A172 (cell line): ENCODE data around the gene CLDN4. TPM values are rescaled to one million over a fixed set of nuclear protein-coding genes. Genes with fewer than 3 reads are reported as not detected.
"Not testable (repeated sequence)": the region's sequence is repeated elsewhere in the genome, so short reads cannot be mapped to it uniquely, and the experiment has no call there.

Source experiments
- DNase-seq: peaks from one replicate; pipeline ENCODE4 v3.0.0-alpha.2; 2015; ENCODE audit warnings: low spot score
- total RNA-seq: library from RNA; depleted of rRNA; stranded (reverse); fragments of >200 nt; shearing (Covaris generic); gene quantifications from 2 replicates; pipeline ENCODE4 v1.2.3, GENCODE V29; 2014

CLDN4 gene
- total RNA-seq, 1 experiment from 2014 or later: 31.4 TPM

DNA sequence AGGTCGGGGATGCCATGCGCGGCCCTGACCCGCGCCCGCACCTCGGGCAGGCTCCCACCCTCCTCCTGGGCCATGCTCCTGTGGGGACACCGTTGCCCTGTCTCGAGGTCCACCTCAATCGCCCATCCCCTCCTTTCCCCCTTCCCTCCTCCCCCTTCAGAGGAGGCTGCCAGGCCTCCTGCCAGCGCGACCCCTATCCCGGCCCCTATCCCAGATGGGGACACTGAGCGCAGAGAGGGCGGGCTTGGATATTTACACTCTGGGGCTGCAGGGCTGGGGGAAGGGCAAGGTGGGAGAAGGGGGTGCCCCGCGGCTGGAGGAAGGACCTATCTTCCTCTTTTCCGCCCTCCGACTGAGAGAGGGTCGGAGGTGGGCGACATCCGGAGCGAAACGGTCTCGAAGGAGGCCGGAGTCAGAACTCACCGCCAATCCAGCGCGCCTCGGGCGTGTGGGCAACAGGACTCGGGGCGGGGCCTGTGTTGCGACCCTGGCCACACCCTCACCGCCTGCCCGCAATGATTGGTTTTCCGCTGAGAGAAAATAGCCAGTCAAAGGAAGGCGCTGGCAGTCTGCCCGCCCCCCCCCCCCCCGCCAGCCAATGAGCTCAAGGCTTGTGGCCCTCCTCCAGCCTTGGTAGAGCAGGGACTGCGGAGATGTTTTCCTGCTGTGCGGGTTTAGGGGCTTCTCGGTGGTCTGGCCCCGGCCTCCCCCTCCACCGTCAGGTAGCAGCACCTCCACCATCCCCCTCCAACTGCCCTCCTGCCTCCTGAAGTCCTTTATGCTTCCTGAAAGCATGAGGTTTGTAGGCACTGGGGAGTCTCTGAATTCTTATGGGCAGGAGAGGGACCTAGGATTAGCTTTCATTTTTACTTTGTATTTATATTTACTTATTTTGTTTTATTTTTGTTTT is 11.5 kb downstream of the CLDN4 start, which contains the start of gene METTL27:
Gene METTL27 (minus strand): TSS at position 450 of the 910 bp plus-strand sequence. CDS start 376 bp downstream, at position 74.
- peak; percentile 95 for DNase-seq

DNA sequence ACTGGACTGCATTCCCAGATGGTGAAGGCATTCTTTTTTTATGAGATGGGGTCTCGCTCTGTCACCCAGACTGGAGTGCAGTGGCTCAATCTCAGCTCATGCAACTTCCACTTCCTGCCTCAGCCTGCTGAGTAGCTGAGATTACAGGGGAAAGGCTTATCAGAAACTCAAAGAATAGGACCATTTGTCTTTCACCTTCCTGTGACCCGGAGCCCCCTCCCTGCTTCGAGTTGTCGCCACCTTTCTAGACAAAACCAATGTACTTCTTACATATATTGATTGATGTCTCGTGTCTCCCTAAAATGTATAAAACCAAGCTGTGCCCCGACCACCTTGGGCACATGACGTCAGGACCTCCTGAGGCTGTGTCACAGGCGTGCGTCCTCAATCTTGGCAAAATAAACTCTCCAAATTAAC is 13.3 kb downstream of the CLDN4 start:
- no peak for DNase-seq

DNA sequence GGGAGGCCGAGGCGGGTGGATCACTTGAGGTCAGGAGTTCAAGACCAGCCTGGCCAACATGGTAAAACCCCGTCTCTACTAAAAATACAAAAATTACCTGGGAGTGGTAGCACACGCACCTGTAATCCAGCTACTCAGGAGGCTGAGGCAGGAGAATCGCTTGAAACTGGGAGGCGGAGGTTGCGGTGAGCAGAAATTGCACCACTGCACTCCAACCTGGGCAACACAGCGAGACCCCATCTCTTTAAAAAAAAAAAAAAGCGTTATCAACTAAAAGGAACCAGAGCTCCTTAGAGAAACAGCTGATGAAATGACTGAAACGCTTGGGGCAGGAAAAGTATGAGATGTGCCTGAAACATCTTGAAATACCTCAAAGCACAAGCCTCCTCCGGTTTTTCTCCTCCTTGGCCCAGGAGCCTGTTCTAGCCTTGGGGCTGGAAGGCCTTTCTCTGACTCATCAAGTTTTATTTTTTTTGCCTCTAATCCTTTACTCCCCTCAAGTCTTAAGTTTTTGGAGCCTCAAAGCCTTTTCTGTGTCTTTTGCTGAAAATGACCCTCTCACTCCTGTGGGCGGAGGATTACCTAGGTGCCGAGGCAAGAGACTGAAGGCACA is 14.2 kb downstream of the CLDN4 start:
- no peak for DNase-seq

DNA sequence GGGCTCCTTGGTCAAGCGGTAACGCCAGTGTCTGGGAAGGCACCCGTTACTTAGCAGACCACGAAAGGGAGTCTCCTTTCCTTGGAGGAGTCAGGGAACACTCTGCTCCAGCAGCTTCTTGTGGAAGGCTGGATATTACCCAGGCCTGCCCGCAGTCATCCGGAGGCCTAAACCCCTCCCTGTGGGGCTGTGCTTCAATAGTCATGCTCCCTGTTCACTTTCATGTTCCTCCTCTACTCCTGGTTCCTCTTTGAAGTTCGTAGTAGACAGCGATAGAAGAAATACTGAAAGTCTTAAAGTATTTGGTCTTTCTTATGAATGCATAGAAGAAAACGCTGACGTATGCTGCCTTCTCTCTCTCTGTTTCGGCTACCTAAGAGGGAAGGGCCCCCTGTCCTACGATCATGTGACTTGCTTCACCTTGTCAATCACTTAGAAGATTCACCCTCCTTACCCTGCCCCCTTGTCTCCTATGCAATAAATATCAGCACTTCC is 15.0 kb downstream of the CLDN4 start:
- DNase-seq: not testable (repeated sequence)

DNA sequence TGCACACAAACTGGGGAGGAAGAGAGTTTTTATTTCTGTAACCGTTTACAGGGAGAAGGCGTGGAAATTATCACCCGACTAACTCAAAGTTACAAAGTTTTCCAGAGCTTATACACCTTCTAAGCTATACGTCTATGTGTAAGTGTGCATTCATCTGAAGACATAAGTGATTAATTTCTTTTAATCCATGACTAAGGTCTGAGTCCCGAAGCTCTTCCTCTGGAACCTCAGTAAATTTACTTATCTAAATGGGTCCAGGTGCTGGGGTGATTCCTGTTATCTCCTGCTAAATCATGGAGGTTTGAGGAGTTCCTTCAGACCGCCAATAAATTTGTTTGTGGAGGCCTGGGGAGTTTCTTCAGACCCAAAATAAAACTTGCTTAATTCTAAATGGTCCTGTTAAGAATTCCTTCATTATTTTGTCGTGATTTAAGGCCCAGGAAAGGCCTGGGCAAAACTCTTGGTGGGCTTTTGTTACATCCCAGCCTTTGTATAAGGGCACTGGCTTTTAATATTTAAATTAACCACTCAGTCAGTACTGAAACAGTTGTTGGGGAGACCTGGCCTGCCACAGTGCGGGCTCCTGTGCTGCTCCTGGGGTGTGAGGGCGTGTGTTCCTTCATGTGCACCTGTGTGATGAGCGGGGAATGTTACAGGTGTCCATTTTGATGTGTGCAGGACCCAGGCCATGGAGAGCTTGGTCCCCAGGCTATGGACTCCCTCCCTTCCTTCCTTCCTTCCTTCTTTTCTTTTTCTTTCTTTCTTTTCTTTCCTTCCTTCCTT is 17.3 kb downstream of the CLDN4 start:
- DNase-seq: peak; percentile 72

DNA sequence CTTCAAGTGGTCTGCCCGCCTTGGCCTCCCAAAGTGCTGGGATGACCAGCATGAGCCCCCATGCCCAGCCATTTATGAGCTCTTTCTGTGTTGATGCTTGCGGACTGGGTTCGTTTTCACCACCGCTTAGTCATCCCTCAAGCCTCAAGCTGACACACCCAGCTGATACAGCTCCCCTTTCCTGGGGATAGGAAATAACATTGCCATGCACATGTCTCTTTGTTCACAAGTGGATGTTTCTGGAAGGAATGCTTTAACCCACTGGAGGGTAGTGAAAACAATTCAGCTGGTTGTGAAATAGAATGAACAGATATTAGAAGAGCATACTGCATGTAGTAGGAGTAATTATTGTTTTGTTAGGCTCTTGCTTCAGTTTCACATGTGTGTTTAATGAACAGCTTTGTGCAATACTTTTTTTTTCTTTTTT is 20.0 kb downstream of the CLDN4 start:
- DNase-seq: peak; percentile 99

DNA sequence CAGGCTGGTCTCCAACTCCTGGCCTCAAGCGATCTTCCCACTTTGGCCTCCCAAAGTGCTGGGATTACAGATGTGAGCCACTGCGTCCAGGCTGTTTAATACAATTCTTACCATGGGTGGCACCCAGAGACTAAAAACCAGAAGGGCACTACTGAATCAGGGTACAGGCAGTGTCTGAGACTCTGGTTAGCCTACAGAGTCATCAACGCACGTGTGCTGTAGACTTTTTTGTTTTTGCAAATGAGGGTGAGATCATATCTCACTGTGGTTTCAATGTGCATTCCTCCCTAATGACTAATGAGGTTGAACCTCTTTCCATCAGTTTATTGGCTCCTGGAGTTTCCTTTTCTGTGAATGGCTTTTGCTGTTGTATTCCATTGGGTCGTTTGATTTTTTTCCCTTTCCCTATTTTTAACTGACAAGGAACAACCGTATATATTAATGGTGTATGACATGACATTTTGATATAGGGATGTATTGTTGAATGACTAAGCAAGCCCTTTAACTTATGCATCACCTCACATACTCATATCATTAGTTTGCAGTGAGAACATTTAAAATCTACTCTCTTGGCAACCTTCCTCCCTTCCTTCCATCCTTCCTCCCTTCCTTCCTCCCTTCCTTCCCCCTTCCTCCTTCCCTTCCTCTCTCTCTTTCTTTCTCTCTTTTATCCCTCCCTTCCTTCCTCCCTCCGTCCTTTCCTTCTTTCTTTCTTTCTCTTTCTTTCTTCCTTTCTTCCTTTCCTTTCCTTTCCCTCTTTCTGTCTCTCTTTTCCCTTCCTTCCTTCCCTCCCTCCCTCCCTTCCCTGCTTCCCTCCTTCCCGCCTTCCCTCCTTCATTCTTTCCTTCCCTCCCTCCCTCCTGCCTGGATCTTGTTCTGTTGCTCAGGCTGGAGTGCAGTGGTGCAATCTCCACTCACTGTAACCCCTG is 20.9 kb downstream of the CLDN4 start:
- DNase-seq: peak; percentile 100

DNA sequence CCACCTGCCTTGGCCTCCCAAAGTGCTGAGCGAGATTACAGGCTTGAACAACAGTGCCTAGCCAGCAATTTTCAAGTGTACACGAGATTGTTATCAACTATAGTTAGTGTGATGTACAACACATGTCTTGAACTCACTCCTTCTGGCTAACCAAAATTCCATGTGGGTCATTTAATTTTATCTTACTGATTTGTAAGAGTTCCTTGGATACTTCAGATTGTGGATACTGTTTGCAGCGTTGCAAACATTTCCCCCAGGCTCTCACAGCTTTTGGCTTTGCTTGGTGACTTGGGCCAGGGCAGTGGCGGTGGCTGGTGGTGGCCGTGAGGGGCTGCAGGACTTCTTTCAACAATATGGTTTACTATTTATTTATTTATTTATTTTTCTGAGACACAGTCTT is 21.7 kb downstream of the CLDN4 start:
- no peak for DNase-seq

DNA sequence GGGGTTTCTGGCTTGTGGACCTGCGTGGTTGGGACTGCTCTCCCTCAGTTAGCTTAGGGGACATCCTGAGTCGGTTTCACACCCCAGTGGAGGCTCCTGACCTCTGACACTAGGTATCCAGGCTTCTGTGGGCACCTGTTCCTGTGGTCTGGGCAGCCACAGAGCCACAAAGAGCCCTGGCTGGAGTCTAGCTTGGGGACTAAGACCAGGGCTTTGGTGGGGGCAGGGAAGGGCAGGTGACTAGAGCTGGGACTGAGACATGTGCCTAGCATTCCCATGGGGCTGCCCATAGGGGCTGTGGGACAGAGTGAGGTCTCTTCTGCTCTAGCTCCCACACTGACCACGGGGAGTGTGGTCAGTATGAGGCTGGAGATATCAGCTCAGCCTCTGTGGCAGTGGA is 26.1 kb downstream of the CLDN4 start:
- no peak for DNase-seq

DNA sequence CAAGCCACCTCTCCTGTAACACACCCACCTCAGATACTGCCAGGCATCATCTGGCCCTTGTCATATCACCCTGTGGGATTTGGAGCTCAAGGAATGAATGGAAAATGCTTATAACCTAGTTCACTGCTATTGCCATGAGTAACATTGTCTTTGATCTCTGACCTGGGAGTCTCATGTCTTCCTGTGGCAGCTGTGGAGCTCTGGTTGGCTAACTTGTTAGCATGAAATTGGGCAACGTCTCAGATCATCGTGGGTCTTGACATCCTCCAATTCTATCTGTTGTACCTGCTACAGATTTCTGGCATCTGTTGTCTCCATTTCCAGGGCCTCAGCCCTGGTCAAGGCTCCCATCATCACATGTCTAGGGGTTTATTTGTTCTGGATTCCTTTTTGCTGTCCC is 28.0 kb downstream of the CLDN4 start:
- DNase-seq: no peak

DNA sequence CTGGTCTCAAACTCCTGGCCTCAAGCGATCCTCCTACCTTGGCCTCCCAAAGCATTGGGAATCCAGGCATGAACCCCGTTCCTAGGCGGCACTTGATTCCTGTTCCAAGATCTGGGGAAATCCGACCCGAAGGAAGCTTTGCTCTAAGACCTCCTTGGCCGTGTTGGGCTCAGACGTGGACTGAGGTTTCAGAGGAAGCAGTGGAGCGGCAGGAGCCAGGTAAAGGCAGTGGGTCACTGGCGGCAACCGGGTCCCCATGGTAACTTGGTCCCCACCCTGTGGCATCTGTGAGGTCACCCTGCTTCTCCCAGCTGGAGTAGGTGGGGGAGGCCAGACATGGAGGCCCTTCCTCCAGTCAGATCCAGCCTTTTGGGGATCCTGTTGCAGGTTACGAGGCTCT is 30.1 kb downstream of the CLDN4 start, which contains the start of gene TMEM270:
Gene TMEM270 (plus strand): TSS at position 301 of the 400 bp plus-strand sequence. CDS start 36 bp downstream, at position 337.
- DNase-seq: no peak

DNA sequence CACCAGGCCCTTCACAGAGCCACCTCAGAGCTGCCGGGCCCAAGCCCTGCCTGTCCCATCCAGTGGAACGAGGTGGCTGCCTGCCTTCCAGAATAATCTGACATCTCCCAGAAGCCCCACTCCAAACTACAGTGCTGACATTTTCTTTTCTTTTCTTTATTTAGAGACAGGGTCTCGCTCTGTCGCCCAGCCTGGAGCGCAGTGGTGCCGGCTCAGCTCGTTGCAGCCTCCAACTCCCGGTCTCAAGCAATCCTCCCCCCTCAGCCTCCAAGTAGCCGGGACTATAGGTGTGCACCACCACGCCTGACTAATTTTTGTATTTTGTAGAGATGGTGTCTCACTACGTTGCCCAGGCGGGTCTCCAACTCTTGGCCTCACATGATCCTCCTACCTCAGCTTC is 30.5 kb downstream of the CLDN4 start:
- DNase-seq: no peak

DNA sequence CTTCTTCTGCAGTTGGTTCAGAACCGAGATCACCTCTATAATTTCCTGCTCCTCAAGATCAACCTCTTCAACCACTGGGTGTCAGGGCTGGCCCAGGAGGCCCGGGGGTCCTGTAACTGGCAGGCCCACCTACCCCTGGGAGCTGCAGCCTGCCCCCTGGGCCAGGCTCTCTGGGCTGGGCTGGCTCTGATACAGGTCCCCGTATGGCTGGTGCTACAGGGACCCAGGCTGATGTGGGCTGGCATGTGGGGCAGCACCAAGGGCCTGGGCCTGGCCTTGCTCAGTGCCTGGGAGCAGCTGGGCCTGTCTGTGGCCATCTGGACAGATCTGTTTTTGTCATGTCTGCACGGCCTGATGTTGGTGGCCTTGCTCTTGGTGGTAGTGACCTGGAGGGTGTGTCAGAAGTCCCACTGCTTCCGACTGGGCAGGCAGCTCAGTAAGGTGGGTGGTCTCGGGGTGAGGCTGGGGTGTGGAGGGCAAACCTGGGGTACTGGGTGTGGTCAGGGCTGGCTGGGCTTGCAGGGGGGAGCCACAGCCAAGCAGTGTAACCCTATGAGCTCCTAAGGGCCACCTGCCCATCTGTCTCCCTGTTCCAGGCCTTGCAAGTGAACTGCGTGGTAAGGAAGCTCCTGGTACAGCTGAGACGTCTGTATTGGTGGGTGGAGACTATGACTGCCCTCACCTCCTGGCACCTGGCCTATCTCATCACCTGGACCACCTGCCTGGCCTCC is 34.4 kb downstream of the CLDN4 start:
- no peak for DNase-seq

DNA sequence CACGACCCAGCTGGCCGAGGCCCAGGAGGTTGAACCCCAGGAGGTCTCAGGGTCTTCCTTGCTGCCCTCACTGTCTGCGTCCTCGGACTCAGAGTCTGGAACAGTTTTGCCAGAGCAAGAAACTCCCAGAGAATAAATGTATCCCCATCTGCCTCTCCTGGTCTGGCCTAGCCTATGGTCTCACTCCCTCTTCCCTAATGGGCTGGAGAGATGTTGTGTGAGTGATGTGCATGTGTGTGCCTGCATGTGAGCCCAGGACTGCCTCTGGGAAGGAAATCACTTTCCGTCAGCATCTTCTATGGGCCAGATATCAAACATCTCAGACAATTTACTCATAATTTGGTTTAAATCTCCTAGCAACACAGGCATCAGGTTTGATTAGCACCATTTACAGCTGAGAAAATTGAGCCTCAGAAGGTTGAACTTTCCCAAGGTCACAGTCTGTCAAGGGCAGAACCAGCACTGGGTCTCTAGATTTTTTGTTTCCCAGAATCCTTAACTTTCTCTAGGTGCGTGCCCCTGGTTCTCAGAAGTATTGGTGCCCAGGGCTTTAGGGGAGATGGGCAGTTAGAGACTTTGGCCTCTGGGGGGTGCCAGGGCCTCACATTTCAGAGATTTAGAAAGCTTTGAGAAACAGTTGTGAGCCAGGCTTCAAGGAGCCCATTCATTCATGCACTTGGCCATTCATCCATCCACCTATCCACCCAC is 35.1 kb downstream of the CLDN4 start:
- peak; percentile 78 for DNase-seq

DNA sequence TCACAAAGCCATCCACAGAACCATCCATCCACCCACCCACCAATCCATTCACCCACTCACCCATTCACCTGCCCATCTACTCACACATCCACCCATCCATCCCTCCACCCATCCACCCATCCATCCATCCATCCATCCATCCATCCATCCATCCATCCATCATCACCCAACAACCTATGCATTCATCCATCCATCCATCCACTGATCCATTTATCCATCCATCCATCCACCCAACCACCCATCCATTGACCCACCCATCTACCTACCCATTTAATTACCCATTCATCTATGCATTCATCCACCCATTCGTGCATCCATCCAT is 35.6 kb downstream of the CLDN4 start:
- DNase-seq: no peak

DNA sequence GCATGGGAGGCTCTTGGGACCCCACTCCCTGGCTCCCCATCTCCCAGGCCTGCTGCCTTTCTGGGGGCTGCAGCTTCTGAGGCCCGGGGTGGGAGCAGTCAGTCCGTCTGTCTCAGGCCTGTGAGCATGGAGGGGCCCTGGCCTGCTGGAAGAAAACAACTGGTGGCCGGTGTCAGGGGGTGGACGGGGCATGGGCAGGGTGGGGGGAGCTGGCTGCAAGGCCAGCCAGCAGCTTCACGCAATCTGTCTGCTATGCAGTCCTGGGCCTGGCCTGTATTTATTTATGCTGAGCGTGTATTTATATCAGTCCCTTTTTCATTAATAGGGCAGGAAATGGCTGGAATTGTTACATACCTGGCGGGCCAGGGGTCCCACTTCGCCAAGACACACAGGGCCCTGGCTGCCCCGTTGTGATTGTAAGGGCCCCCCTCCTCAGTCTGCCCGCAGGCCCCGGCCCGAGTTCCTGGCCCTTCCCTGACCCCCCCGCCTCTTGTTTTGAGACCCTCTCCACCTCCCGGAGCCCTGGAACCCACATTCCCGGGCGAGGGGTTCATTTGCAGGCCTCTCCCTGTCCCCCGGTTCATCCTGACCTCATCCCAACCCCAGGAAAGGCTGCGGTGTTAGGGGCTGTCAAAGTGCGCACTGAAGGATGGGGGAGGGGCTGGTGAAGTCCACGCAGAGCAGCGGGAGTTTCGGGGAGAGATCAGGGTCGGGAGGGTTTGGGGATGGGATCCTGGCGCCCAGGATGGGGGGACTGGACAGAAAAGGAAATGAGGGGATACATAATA is 38.4 kb downstream of the CLDN4 start:
- DNase-seq: no peak

DNA sequence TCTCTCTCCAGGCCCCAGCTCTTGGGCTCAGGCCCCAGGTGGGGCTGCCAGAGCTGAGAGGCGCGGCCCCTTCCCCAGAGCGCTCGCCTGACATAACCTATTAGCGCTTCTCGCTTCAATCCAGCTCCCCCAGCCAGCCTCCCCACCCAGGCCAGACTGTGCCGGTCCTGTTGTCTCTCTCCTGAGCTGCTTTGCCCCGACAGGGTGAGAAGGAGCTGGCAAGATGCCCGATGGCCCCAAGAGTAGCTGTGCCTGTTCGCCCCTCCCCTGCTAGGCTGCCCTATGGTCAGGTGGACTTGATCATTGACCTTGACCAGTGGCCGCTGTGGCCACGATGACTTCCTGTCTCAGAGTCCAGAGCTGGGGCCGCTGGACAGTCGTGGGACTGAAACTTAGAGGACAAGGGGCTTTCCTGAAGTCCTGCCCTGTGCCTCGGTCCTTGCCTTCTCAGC is 39.3 kb downstream of the CLDN4 start:
- peak; percentile 36 for DNase-seq

DNA sequence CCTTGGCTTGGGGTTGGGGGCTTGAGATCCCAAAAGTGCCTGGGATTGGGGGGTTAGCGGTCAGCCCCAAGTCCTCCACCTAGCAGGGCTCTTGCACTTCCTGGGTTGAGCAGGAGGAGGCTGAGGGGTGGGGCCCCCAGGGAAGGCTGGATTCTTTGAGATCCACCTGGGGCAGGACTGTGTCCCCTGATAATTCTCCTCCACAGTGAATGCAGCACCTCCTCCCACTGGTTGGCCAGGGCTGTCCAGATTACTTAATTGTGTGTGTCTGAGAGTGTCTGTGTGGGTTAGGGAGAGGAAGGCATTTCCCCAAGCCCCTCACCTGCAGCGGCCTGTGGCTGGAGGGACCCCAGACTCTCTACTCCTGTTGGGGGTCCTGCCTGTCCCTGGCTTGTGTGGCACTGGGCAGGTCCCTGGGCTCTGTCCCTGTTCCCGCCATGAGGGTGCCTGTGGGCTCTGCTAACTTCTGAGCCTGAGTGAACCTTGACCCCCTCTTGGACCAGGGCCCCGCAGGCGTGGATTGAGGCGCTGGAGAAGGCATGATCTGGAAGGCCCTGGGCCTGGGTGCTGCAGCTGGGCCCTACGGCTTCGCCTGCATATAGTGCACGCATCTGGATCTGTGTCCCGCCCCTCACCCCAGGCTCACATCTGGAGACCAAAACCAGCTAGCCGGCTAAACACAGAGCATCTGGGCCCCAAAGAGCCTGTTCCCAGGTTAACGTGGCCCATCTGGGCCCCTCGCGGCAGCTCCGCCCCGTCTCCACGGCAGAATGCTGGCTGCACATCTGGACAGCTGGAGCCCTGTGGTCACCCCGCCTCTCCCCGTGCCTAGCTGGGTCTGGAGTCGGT is 40.6 kb downstream of the CLDN4 start:
- DNase-seq: no peak
